Gastroesophageal sphincter (tissue), 4 donors: Measurements from ENCODE around the gene DMKN. TPM values are rescaled to one million over a fixed set of nuclear protein-coding genes. Genes with fewer than 3 reads are reported as not detected.

Experiments
- ATAC-seq: fragments of 150-250 bp; one replicate; pipeline ENCODE4 v1.9.1; 2016; ENCODE audit warnings: mild to moderate bottlenecking, moderate library complexity
- H3K27ac ChIP-seq, 4 donors: fragments of 200-600 bp; sonication (generic) in 3 of 4; 1 replicate in 3 of 4; 2 replicates in 1 of 4; pipeline ENCODE4 v1.5.1; 2016 to 2019
- H3K27me3 ChIP-seq: fragments of 200-600 bp; sonication (generic); one replicate; pipeline ENCODE4 v1.5.1; 2019
- H3K36me3 ChIP-seq, 2 donors: fragments of 200-600 bp; sonication (generic); one replicate each; pipeline ENCODE4 v1.5.1; 2019; ENCODE audit warnings: control low read depth in 1 of 2
- H3K4me1 ChIP-seq, 3 donors: fragments of 200-600 bp; sonication (generic); 1 replicate in 2 of 3; 2 replicates in 1 of 3; pipeline ENCODE4 v1.5.1; 2016 to 2019; ENCODE audit warnings: control low read depth in 2 of 3
- H3K4me3 ChIP-seq, 2 donors: fragments of 200-600 bp; sonication (generic); one replicate each; pipeline ENCODE4 v1.5.1; 2019; ENCODE audit warnings: mild to moderate bottlenecking in 1 of 2, moderate library complexity in 1 of 2
- H3K9me3 ChIP-seq, 3 donors: fragments of 200-600 bp; sonication (generic); one replicate each; pipeline ENCODE4 v1.5.1; 2017 to 2019; ENCODE audit warnings: control low read depth in 2 of 3
- CTCF ChIP-seq, 4 experiments: fragments of 200-600 bp in 2 of 4; fragments of 450-650 bp in 2 of 4; sonication (generic) in 1 of 4; IDR thresholded peaks; one replicate each; pipeline ENCODE4 v1.5.1; 2017 to 2019; ENCODE audit warnings: antibody characterized with exemption in 4 of 4, mild to moderate bottlenecking in 2 of 4, moderate library complexity in 2 of 4
- EP300 ChIP-seq: sonication (generic); formaldehyde crosslinking; IDR thresholded peaks from one replicate; pipeline ENCODE4 v1.6.1; 2017; ENCODE audit warnings: antibody characterized with exemption, mild to moderate bottlenecking
- POLR2A ChIP-seq, 2 donors: fragments of 450-650 bp; IDR thresholded peaks; one replicate each; pipeline ENCODE4 v1.6.1; 2017; ENCODE audit warnings: antibody characterized with exemption in 2 of 2, mild to moderate bottlenecking in 2 of 2, moderate library complexity in 1 of 2
- POLR2AphosphoS5 ChIP-seq: sonication (generic); formaldehyde crosslinking; IDR thresholded peaks from one replicate; pipeline ENCODE4 v1.6.1; 2017; ENCODE audit warnings: antibody characterized with exemption
- WGBS, 2 donors: methylation state at CpG; one replicate each; pipeline ENCODE4 v1.1.5; 2018; ENCODE audit warnings: low coverage in 1 of 2; 5-methylcytosine and 5-hydroxymethylcytosine counted together
- total RNA-seq, 4 donors: library from RNA; depleted of rRNA; stranded (reverse); fragments of >200 nt; gene quantifications; one replicate each; pipeline ENCODE4 v1.1.0, GENCODE V29; 2016

DMKN gene
- total RNA-seq, 4 donors from 2014 or later, result 5.6 to 20.0 (median 9.0) TPM

GRCh38 chr19:35553385-35554000 is 40.0 kb upstream of the DMKN start:
- ATAC-seq, result no peak
- Histone ChIP-seq H3K27ac (no peak overlapping the region), H3K27me3 (peaks cover 18% of the 10 kb centered on the region), H3K4me3 (no peak overlapping the region), H3K9me3 (peaks cover 0 to 6% (median 0%) of the 10 kb centered on the region in 3 donors), H3K36me3 (no peaks in the 10 kb centered on the region), H3K4me1 (peaks cover 0 to 20% (median 6%) of the 10 kb centered on the region in 3 donors)
- TF ChIP-seq CTCF (IDR thresholded peaks at IDR 0.05), result no peak
- no peak for TF ChIP-seq EP300
- no peak for TF ChIP-seq POLR2A (IDR thresholded peaks at IDR 0.05)
- no peak for TF ChIP-seq POLR2AphosphoS5
- WGBS, 2 donors, result 55 to 59% methylated on average over 3 to 8 of the region's 14 CpGs

GRCh38 chr19:35552534-35553384 is 39.3 kb upstream of the DMKN start:
- TF ChIP-seq CTCF (IDR thresholded peaks at IDR 0.05) (no peak), POLR2AphosphoS5 (no peak), POLR2A (IDR thresholded peaks at IDR 0.05) (no peak), EP300 (no peak)
- WGBS, 2 donors, result 44 to 70% methylated on average over 5 to 7 of the region's 13 CpGs
- no peak for ATAC-seq

GRCh38 chr19:35551091-35551810 is 37.8 kb upstream of the DMKN start:
- Histone ChIP-seq H3K27me3 (no peaks in the 10 kb centered on the region), H3K36me3 (peaks cover 0 to 15% of the 10 kb centered on the region in 2 donors), H3K4me3 (no peak overlapping the region), H3K27ac (no peak overlapping the region), H3K9me3 (no peaks in the 10 kb centered on the region), H3K4me1 (peaks cover 0 to 27% (median 5%) of the 10 kb centered on the region in 3 donors)
- WGBS, 2 donors, result 50 to 80% methylated on average over 2 to 3 of the region's 21 CpGs
- TF ChIP-seq POLR2AphosphoS5 (no peak), POLR2A (IDR thresholded peaks at IDR 0.05) (no peak), EP300 (no peak), CTCF (IDR thresholded peaks at IDR 0.05) (no peak)
- ATAC-seq, result no peak

More at GRCh38 chr19:35552534-35553384, 39.3 kb upstream of the DMKN start:
- H3K36me3 ChIP-seq, result peaks cover 0 to 4% of the 10 kb centered on the region in 2 donors
- no peak overlapping the region for H3K27ac ChIP-seq
- peaks cover 0 to 17% (median 0%) of the 10 kb centered on the region in 3 donors for H3K4me1 ChIP-seq
- no peak overlapping the region for H3K4me3 ChIP-seq
- no peaks in the 10 kb centered on the region for H3K9me3 ChIP-seq
- H3K27me3 ChIP-seq, result peaks cover 11% of the 10 kb centered on the region

- TF ChIP-seq POLR2A (IDR thresholded peaks at IDR 0.05) (no peak), EP300 (no peak), POLR2AphosphoS5 (no peak), CTCF (IDR thresholded peaks at IDR 0.05) (no peak)
- Histone ChIP-seq H3K27ac (no peak overlapping the region), H3K36me3 (peaks cover 0 to 15% of the 10 kb centered on the region in 2 donors), H3K4me1 (peaks cover 0 to 35% (median 8%) of the 10 kb centered on the region in 3 donors), H3K27me3 (no peaks in the 10 kb centered on the region), H3K9me3 (no peaks in the 10 kb centered on the region), H3K4me3 (no peak overlapping the region)
- no peak for ATAC-seq
- 84% methylated on average over 7 of the region's 15 CpGs; no CpG with 5 or more reads in 1 of the 2 donors for WGBS, 2 donors
Observed at GRCh38 chr19:35549879-35550523, 36.6 kb upstream of the DMKN start.
